ENCODE results near the gene ASGR2.

DNA sequence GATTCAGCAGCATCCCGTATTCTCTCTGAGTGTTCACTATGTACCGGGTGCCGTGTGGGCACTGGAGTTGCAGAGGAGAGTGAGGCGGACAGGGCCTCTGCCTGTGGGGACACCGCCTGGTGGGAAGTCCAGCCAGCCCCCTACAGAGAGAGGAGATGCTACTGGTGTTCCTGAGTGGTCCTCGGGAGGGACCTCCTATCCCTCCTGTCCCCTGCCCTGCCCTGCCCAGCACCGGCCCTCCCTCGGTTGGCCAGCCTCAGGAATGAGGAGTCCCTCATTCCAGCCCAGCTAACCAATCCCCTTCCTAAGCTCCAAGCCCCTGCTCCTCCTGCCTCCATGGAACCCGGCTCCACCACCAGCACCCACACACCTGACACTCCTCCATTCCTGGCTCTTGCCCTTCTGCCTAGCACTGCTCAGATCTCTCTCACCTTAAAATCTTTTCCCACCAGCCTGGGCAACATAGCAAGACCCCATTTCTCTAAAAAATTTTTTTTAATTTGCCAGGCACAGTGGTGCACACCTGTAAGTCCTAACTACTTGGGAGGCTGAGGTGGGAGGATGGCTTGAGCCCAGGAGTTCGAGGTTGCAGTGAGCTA lies 2.0 kb downstream of the ASGR2 start:
- TF ChIP-seq, protein P1, sequence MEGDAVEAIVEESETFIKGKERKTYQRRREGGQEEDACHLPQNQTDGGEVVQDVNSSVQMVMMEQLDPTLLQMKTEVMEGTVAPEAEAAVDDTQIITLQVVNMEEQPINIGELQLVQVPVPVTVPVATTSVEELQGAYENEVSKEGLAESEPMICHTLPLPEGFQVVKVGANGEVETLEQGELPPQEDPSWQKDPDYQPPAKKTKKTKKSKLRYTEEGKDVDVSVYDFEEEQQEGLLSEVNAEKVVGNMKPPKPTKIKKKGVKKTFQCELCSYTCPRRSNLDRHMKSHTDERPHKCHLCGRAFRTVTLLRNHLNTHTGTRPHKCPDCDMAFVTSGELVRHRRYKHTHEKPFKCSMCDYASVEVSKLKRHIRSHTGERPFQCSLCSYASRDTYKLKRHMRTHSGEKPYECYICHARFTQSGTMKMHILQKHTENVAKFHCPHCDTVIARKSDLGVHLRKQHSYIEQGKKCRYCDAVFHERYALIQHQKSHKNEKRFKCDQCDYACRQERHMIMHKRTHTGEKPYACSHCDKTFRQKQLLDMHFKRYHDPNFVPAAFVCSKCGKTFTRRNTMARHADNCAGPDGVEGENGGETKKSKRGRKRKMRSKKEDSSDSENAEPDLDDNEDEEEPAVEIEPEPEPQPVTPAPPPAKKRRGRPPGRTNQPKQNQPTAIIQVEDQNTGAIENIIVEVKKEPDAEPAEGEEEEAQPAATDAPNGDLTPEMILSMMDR (IDR thresholded peaks at IDR 0.05) = no peak
- no peak for TF ChIP-seq POLR2A (IDR thresholded peaks at IDR 0.05)

Measured in adrenal gland (tissue), 5 donors.